Smooth muscle cell of trachea (primary cell): ENCODE results near the gene RNF166. TPM values are rescaled to one million over a fixed set of nuclear protein-coding genes. Genes with fewer than 3 reads are reported as not detected.

Experiments used
- total RNA-seq: library from RNA; depleted of rRNA; stranded (reverse); fragments of >200 nt; gene quantifications from 2 replicates; pipeline ENCODE4 v1.2.1, GENCODE V29; 2014

Gene RNF166
- total RNA-seq: 7.3 and 18.4 TPM in 2 replicates

GRCh38 chr16:88706229-88706964, at the start of gene RNF166, which contains the start of gene CTU2:
Gene RNF166 (minus strand): TSS chr16:88706408. CDS start chr16:88706325, 83 bp downstream.
Gene CTU2 (plus strand): TSS chr16:88706503. CDS start chr16:88706531, 28 bp downstream.

GRCh38 chr16:88686439-88687253, 19.6 kb downstream of the RNF166 start, which contains the start of gene SNAI3:
Gene SNAI3 (minus strand): TSS chr16:88686507. CDS start chr16:88686406, 101 bp downstream.

GRCh38 chr16:88662843-88663606, 43.2 kb downstream of the RNF166 start, which contains the start of gene MVD:
Gene MVD (minus strand): TSS chr16:88663091. CDS start chr16:88663080, 11 bp downstream.

GRCh38 chr16:88650749-88651275, 55.4 kb downstream of the RNF166 start, which contains the start of gene CYBA:
Gene CYBA (minus strand): TSS chr16:88651053. CDS start chr16:88651013, 40 bp downstream.

Other genes with a start within 250 kb of the RNF166 start
- 13.1 and 13.2 TPM in 2 replicates for gene ZC3H18, start 136.0 kb downstream of the RNF166 start, total RNA-seq
- not detected in 2 replicates for gene IL17C, start 67.8 kb downstream of the RNF166 start, total RNA-seq
- gene CYBA, start 55.4 kb downstream of the RNF166 start, total RNA-seq: 206 and 327 TPM in 2 replicates
- 68.3 and 118 TPM in 2 replicates for gene MVD, start 43.3 kb downstream of the RNF166 start, total RNA-seq
- 0.33 TPM in 1 of 2 replicates, not detected in the other for gene SNAI3, start 19.9 kb downstream of the RNF166 start, total RNA-seq
- 11.5 and 16.7 TPM in 2 replicates for gene CTU2, start 95 bp upstream of the RNF166 start, total RNA-seq
- gene PIEZO1, start 78.8 kb upstream of the RNF166 start, total RNA-seq: 215 and 304 TPM in 2 replicates
- gene CDT1, start 97.4 kb upstream of the RNF166 start, total RNA-seq: 3.3 and 10.9 TPM in 2 replicates
- gene APRT, start 105.5 kb upstream of the RNF166 start, total RNA-seq: 90.6 and 121 TPM in 2 replicates
- 34.9 and 57.7 TPM in 2 replicates for gene GALNS, start 150.5 kb upstream of the RNF166 start, total RNA-seq
- 49.8 and 62.8 TPM in 2 replicates for gene TRAPPC2L, start 150.7 kb upstream of the RNF166 start, total RNA-seq
- gene PABPN1L, start 160.3 kb upstream of the RNF166 start, total RNA-seq: not detected in 2 replicates